Activated CD8-positive, alpha-beta memory T cell treated with anti-CD3 and anti-CD28 coated beads for 4 hours (primary cell): ENCODE data around the gene MPG.

Experiments used
- DNase-seq, 2 donors: peaks; one replicate each; pipeline ENCODE4 v3.0.0-alpha.2; 2020; ENCODE audit warnings: low read depth in 2 of 2

MPG gene

DNA sequence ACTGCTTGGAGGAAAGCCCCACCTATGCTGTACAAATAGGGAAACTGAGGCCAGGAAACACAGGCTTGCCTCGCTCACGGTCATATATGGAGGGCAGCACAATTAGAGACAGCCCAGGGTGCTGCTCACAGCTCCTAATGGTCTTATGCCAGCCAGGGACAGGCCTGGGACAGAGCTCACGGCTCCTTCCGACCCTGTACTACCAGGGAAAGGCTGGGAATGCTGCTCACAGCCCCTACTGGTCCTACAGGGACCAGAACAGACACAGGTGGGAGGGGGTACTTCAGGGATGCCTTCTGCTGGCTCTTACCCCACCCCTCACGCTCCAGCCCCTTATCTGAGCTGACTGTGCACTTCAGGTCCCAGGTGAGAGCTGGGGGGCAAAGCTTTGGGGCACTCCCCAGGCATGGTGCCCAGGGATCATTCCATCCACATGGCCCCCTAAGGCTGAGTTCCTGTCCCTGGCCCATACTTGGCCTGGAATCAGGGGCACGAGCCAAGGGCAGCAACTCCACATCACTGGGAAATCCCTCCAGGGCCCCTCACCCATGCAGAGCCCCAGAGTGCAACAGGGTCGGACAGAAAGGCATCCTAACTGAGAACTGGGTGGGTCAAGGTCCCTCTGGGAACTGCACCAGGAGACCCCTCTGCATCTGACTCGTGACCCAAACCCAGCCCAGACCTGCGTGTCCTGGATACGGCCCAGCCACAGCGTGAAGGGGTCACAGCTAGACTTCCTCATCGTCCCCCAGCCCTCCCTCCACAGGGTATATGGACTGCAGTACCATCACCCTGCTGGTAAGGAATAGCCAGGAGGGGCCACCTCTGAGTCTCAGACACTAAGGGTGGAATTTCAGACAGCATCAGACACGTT is 11.5 kb upstream of the MPG start:
- DNase-seq = no peak

DNA sequence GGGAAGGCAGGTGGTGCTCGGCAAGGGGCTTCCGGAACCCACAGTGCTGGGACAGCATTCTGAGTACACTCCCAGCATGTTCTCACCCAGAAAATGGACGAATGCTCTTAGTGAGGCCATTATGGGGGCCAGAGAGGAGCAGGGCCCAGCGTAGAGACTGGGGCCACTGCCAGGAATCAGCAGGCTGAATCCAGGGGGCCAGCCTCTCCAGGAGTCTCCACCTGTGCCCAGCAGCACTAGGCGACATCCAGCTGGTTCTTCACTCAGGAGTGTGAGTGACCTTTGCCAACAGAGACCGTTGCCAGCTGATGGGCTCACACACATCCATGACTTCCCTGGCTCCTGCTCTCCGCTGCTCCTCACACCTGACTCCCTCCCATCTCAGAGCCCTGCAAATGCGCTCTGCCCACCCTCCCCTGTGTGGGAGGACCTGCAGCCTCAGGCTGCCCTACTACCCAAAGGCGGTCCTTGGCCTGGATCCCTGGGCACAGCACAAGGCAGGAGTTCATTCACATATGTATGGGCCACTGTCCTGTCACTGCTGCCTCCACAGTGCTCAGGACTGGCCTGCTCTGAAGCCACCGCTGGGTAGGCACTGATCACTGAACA is 10.7 kb upstream of the MPG start:
- no peak for DNase-seq

DNA sequence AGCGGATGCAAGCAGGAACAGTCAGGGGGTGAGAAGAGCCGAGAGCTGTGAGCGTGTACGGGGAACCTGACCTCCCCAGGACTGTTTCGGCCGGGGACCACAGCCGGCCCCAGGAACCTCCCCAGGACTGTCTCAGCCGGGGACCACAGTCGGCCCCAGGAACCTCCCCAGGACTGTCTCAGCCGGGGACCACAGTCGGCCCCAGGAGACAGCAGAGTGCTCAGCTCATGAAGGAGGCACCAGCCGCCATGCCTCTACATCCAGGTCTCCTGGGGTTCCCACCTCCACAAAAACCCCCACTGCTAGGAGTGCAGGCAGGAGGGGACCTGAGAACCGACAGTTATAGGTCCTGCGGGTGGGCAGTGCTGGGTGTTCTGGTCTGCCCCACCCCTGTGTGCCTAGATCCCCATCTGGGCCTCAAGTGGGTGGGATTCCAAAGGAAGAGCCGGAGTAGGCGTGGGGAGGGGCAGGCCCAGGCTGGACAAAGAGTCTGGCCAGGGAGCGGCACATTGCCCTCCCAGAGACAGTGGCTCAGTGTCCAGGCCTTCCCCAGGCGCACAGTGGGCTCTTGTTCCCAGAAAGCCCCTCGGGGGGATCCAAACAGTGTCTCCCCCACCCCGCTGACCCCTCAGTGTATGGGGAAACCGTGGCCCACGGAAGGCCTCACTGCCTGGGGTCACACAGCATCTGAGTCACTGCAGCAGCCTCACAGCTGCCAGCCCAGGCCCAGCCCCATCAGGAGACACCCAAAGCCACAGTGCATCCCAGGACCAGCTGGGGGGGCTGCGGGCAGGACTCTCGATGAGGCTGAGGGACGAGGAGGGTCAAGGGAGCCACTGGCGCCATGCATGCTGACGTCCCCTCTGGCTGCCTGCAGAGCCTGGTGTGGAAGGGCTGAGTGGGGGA is 9.9 kb upstream of the MPG start:
- no peak for DNase-seq

DNA sequence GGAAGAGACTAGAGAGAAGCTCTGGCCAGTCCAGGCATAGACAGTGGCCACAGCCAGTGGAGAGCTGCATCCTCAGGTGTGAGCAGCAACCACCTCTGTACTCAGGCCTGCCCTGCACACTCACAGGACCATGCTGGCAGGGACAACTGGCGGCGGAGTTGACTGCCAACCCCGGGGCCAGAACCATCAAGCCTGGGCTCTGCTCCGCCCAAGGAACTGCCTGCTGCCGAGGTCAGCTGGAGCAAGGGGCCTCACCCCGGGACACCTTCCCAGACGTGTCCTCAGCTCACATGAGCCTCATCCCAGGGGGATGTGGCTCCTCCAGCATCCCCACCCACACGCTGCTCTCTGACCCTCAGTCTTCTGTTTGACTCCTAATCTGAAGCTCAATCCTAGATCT is 8.8 kb upstream of the MPG start:
- no peak for DNase-seq

DNA sequence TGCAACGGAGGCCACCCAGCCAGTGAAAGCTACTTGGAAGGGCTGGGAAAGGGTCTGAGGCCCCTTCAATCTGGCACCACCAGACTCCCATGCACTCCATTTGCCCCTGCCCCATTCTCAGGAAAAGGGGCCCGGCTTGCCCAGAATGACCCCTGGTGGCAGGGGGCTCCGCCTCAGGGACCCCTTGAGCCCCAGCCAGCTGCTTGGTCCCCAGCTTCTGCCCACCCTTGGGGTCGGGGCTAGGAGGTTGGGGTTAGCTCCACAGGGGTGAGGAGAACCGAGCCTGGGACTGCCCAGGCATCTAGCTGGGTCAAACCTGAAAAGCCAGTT is 6.8 kb upstream of the MPG start:
- no peak for DNase-seq

DNA sequence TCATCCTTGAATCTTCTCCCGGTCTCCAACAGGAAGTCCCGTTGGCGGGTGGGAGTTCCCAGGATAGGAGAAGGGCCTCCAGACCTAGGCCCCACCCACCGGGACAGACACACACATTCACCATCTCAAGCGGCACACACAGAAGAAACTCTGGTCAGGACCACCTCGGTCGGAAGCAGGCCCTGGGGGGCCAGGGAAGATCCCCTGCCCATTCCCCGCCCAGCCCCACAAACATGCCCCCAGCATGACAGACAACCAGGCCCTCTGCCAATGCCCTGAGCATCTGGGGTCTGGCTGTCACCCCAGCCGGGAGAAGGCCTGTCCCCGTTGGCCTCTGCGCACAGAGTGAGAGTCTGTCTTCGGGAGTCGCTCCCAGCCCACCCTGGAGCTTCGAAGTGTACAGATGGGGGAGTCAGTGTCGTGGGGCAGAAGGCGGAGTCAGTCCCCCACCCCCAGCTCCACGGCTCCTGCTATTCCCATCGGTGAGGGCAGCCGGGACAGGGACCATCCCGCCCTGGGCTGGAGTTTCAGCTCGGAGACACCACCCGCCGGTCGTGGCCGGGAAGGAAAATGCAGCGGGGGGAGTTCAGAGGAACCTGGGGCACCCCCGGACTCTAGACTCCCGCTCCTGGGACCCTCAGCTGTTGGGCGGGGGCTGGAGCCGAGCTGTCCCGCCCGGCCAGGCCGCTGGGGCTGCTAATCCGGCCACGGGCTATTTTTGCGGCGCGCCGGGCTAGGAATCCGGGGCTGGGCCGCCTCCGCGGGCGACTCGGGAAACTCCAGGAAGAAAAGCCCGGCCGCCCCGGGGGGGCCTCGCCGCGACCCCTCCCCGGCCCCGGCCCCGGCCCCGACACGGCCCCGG is 6.3 kb upstream of the MPG start:
- DNase-seq = no peak

DNA sequence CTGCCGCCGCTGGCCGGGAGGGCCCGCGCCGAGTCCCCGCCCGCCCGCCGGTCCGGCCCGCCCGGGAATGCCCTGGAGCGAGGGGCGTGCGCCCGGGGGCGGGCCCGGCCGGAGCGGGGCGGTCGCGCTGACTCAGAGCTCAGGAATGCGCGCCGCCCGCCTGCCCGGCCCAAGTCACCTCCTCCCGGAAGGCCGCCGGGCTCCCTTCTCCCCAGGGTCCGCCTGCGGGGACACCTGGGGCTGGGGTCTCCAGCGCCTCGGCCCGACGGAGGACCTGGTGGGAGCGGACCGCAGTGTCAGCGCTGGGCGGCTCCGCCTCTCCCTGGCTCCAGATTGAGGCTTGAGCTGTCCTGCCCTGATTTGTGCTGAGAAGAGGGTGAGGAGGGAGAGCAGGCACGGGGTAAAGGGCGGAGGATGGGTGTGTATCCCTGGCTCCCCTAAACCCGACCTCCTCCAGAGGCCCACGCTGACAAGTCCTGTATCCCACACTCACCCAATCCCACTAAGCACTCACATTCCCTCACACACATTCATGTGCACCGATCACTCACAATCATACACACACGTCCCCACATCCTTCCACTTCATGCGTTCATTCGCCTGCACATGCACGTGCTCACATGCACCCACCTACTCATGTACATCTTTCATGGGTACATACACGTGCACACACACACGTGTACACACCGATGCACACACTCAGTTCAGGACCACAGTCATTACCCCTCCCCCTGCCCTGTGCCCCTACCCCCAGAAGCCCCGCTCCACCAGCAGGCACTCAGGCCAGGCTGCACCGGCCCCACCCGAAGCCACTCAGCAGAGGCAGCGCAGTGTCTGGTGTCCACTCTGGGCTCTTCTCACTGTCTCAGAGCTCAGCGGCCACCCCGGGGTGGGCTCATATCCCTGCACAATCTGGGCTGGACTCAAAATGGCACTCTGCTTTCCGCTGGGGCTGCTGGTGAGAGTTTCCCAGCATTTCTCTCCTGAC is 5.2 kb upstream of the MPG start, which contains the start of gene RHBDF1:
Gene RHBDF1, minus strand, starts transcription at position 71 of the 988 bp plus-strand sequence. CDS start 7,616 bp downstream, outside the sequence.
- DNase-seq = no peak

DNA sequence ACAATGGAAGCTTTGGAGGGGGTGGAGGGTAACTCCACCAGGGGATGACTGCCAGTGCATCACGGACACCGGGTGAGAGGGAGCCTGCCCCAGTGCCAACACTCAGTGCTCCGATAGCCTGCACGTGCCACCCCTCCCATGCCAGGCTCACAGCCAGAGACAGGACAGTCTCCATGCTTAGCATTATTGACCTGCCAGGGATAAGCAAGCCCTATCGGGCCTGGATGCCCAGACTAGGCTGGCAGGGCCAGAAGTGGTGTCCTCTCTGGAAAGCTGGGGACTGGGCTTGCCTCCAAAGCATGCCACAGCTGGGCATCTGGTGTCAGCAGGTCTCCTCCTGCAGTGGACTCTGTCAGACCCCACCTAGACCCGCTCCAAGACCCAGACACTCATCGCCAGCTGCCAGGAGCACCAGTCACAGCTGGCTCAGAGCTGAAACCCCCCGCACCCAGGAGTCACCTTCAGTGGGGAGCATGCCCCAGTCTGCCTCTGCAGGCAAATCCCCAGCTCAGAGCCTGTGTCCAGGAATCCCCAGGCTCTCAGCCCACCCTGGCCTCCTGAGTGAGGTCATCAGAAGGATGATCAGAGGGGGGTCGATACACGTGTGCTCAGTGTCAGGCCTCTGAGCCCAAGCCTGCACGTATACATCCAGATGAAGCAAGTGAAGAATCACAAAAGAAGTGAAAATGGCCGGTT is 3.8 kb upstream of the MPG start:
- DNase-seq = no peak

DNA sequence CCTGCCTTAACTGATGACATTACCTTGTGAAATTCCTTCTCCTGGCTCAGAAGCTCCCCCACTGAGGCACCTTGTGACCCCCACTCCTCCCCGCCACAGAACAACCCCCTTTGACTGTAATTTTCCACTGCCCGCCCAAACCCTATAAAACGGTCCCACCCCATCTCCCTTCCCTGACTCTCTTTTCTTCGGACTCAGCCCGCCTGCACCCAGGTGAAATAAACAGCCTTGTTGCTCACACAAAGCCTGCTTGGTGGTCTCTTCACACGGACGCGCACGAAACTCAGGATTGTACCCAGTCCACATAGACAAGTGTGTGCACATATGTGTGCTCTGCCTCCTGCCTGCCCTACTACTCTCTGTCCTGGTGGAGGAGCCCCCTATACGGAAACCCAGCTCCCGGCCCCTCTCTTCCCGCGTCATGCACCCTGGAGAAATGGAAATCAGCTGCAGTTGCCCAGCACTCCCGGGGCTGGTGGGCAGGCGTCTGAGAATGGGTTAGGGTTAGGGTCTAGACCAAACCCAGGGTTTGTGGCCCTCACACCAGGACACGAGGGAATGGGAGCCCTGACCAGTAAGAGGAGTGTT is 3.2 kb upstream of the MPG start:
- no peak for DNase-seq

DNA sequence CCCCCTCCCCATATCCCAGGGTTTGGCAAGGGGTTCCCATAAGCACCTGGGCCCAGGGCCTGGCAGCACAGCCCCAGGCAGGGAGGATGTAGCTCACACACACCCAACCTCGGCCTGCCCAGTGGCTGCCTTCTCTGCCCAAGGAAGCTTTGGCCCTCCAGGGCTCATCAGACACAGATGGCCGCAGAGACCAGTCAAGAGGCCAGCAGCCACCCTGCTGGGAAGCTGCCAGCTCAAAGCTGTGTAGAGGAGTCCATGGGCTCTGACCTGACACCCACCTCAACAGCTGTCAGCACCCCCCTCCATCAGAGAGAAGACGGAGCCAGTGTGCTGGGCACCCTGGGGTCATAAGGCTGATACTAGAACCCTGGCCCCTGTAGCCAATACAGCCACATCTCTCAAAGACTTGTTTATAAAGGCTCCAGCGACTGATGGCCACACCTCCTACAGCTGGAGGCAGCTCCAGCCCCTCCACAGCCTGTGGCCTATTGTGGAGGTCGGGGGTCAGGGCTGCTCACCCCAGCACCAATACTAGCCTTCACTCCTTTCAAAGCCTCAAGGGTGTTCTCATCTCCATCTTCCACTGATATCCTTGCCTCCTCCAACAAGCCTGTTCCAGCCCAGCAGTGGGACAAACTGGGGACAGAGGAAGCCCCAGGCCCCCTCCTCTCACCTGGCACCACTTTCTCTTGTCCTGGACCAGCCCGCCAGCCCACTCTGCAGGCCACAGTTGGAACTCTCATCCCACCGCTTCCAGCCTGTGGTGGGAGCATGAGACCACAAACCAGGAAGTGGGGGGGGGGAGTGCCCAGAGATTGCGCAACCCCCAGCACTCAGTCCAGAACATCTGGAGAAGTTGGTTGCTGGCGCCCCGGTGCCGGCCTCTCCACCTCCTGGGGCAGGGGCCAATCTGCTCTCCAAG is 2.2 kb upstream of the MPG start:
- DNase-seq = no peak

DNA sequence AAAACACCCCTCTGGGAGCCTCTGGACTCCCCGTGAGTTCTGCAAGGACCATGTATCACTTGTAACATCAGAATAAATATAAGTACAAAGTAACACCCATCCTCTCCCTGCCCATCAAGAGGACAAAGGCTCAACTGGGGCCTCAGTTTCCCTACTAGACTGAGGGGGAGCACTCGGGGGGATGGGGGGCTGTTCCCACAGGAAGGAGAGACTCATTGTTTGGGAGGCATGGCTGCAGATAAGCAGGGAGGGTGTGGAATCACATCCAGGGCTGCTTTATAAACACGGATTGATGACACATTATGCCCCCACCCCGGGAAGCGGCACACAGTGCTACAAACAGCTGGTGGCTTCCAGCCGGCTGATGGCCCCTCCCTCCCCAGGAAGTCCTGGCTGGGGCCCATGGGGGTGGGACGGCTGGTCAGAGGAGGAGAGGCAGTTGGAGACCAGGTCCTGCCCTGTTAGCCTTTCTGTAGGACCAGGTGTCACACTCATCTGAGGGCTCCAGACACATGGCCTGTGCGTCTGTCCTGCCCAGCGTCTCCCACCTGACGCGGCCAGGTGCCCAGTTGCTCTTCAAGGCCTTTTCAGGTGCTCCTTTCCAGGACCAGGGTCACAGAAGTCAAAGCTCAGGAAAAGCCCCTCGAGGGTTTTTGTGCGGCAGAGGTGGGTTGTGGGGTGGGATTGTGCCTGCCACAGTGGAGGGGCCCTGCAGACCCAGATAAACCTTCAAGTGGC is 1.3 kb upstream of the MPG start:
- no peak for DNase-seq

DNA sequence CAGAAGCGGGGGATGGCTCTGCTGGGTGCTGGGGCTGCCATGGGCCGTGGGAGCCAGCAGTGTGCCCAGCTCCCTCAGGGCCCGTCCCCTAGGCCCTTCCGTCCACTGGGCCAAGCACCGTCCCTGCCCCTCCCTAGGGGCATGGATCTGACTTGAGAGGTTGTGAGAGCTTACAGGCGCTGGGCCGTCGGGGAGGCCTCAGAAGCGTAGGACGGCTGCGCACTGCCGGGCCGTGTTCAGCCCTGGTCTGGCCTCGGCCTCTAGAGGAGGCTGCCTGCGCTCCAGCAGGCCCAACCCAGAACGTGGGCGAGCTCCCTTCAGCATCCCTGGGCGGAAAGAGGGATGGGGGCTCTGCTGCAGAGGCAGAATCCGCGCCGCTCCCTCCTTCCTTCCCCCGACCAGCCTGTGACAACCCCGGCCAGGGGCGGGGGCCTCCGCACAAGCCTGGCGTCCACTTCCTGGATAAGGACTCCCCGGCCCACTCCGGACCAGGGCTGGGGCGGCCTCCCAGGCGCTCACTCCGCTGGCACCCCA is 685 bp upstream of the MPG start:
- no peak for DNase-seq

DNA sequence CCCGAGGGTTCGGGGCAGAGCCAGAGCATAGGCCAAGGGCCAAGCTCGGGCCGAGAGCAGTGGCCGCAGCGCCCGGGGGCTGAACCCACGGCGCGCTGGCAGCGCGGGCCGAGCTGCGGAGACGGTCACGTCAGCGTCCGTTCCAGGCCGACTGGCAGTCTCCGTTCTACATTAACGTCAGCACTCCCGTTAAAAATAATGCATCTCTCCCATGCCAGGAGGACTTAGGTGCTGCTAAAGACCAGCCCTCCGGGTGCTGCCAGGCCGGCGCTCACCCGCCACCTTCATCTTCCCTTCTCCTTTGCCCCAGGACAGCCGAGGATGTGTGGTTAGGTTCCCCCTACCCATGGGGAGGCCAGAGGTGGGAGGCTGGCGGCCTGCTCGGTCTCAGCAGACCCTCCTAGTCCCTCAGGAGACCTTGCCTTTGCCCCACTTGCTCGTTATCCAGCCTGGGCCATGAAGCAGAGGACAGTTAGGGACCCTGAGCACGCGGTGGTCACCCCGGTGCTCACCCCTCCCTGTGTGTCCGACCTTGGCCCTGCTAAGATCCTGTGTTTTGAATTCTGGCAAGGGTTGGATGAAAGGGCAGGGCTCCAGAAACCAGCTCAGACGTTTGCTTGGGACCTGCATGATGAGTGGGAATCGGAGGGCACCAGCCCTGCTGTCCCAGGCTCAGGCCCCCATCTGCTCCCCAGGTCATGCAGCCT is 572 bp downstream of the MPG start:
- no peak for DNase-seq

DNA sequence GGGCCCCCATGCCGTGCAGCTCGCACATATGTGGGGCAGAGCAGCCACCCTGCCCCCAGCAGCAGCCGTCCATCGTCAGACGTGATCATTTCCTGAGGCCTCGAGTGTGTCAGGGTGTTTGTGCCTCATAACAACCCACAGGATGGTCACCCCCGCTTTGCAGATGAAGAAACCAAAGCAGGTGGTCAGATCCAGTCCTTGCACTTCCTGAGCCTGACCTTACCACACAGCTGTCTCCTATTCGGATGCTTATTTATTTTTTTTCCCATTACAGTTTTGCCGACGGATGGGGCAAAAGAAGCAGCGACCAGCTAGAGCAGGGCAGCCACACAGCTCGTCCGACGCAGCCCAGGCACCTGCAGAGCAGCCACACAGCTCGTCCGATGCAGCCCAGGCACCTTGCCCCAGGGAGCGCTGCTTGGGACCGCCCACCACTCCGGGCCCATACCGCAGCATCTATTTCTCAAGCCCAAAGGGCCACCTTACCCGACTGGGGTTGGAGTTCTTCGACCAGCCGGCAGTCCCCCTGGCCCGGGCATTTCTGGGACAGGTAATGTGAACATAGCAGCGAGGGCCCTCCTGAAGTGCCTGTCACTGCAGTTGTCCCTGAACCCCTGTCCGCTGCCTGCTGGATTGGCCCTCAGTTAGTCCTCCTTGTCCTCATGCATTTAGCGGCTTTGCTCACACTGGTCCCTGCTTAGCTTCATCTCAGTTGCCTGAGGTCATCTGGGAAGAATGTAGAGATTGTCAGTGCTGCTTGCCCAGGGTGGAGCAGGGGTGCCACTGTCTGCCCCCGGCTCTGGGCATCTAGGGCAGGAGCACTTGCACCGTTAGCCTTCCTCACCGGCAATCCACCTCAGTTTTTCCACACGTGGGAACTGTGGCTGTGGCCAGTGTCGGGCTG is 1.4 kb downstream of the MPG start:
- no peak for DNase-seq

DNA sequence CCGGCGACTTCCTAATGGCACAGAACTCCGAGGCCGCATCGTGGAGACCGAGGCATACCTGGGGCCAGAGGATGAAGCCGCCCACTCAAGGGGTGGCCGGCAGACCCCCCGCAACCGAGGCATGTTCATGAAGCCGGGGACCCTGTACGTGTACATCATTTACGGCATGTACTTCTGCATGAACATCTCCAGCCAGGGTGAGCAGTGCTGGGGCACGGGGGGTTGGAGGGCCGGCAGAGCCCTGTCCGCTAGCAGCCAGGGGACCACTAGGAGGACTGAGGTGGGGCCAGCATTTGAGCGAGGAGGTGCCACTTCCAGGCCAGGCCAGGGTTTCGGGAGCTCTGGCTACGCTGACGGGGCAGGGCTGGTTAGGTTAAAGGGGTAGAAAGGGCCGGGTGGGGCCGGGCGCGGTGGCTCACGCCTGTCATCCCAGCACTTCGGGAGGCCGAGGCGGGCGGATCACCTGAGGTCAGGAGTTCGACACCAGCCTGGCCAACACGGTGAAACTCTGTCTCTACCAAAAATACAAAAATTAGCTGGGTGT is 5.1 kb downstream of the MPG start:
- DNase-seq = no peak
